ENCODE data around the gene ABTB2.
"Not testable (repeated sequence)": the region's sequence is repeated elsewhere in the genome, so short reads cannot be mapped to it uniquely, and the experiment has no call there.

ABTB2 gene

GRCh38 chr11:34249439-34249838, 108.4 kb downstream of the ABTB2 start:
- TF ChIP-seq CTCF (conservative IDR thresholded peaks at IDR 0.05; ENCODE audit: low read depth, low read length): no peak
- H3K4me3 ChIP-seq (ENCODE audit: low read length): no peak overlapping the region
- DNase-seq (ENCODE audit: low read depth): no peak

- not testable (repeated sequence) for H3K4me3 ChIP-seq (ENCODE audit: low read length); DNase-seq (ENCODE audit: low read depth)
Observed at GRCh38 chr11:34246511-34246910, 111.3 kb downstream of the ABTB2 start.

- no peak for DNase-seq (ENCODE audit: low read depth)
- TF ChIP-seq CTCF (conservative IDR thresholded peaks at IDR 0.05; ENCODE audit: low read depth, low read length): no peak
- no peak overlapping the region for H3K4me3 ChIP-seq (ENCODE audit: low read length)
Observed at GRCh38 chr11:34245041-34245440, 112.8 kb downstream of the ABTB2 start.

- peak; percentile 89 for DNase-seq (ENCODE audit: low read depth)
- H3K4me3 ChIP-seq (ENCODE audit: low read length): no peak overlapping the region
- no peak for TF ChIP-seq CTCF (conservative IDR thresholded peaks at IDR 0.05; ENCODE audit: low read depth, low read length)
Observed at GRCh38 chr11:34243600-34244464, 114.0 kb downstream of the ABTB2 start.

GRCh38 chr11:34242037-34242625, 115.7 kb downstream of the ABTB2 start:
- TF ChIP-seq CTCF (conservative IDR thresholded peaks at IDR 0.05; ENCODE audit: low read depth, low read length): no peak
- H3K4me3 ChIP-seq (ENCODE audit: low read length): no peak overlapping the region
- no peak for DNase-seq (ENCODE audit: low read depth)

GRCh38 chr11:34240150-34240494, 117.7 kb downstream of the ABTB2 start:
- H3K4me3 ChIP-seq (ENCODE audit: low read length): no peak overlapping the region
- no peak for DNase-seq (ENCODE audit: low read depth)
- no peak for TF ChIP-seq CTCF (conservative IDR thresholded peaks at IDR 0.05; ENCODE audit: low read depth, low read length)

GRCh38 chr11:34239465-34240149, 118.2 kb downstream of the ABTB2 start:
- H3K4me3 ChIP-seq (ENCODE audit: low read length): no peak overlapping the region
- TF ChIP-seq CTCF (conservative IDR thresholded peaks at IDR 0.05; ENCODE audit: low read depth, low read length): no peak
- DNase-seq (ENCODE audit: low read depth): no peak
